NCI-H1092 treated with DMSO at 0.1 percent for 48 hours (cell line): Measurements from ENCODE around the gene GNB1L.

Experiments used
- DNase-seq: peaks from one replicate; lab custom pipeline; 2025; lab: John Stamatoyannopoulos, UW

GNB1L gene

GRCh38 chr22:19760951-19761724 lies 93.5 kb downstream of the GNB1L start:
- DNase-seq: no peak

- no peak for DNase-seq
Measured at GRCh38 chr22:19760058-19760950, 94.4 kb downstream of the GNB1L start, which contains the start of gene TBX1. TSS of gene TBX1 (plus strand) at chr22:19760778. CDS start at chr22:19760844, 66 bp downstream.

- DNase-seq: no peak
Measured at GRCh38 chr22:19759427-19760057, 95.1 kb downstream of the GNB1L start.

- no peak for DNase-seq
Measured at GRCh38 chr22:19758896-19759426, 95.7 kb downstream of the GNB1L start.

GRCh38 chr22:19757985-19758895 lies 96.4 kb downstream of the GNB1L start:
- no peak for DNase-seq

GRCh38 chr22:19757140-19757984 lies 97.3 kb downstream of the GNB1L start:
- DNase-seq: no peak

GRCh38 chr22:19756288-19757128 lies 98.2 kb downstream of the GNB1L start:
- DNase-seq: peak; percentile 18

GRCh38 chr22:19755722-19756287 lies 98.9 kb downstream of the GNB1L start:
- DNase-seq: no peak

- DNase-seq: no peak
Measured at GRCh38 chr22:19755145-19755710, 99.4 kb downstream of the GNB1L start.

GRCh38 chr22:19754701-19755144 lies 100.0 kb downstream of the GNB1L start:
- DNase-seq: no peak

- no peak for DNase-seq
Measured at GRCh38 chr22:19753996-19754700, 100.5 kb downstream of the GNB1L start.

- DNase-seq: no peak
Measured at GRCh38 chr22:19753090-19753842, 101.4 kb downstream of the GNB1L start.

GRCh38 chr22:19751497-19752245 lies 103.0 kb downstream of the GNB1L start:
- DNase-seq: no peak

GRCh38 chr22:19750507-19751490 lies 103.9 kb downstream of the GNB1L start:
- no peak for DNase-seq

GRCh38 chr22:19749876-19750275 lies 104.8 kb downstream of the GNB1L start:
- no peak for DNase-seq
